ENCODE data around the gene KIF17.

GRCh38 chr1:20652300-20652699 lies 65.5 kb downstream of the KIF17 start:
- TF ChIP-seq CTCF (IDR thresholded peaks at IDR 0.05), result no peak
- TF ChIP-seq POLR2A (IDR thresholded peaks at IDR 0.05), result no peak
